Measurements from ENCODE around the gene CNPY4.

GRCh38 chr7:100098913-100099312 lies 20.5 kb upstream of the CNPY4 start:
- TF ChIP-seq GABPA (IDR thresholded peaks at IDR 0.05; ENCODE audit: low read depth) (no peak), POLR2AphosphoS5 (IDR thresholded peaks at IDR 0.05; ENCODE audit: low read depth) (no peak), SPI1 (IDR thresholded peaks at IDR 0.05; ENCODE audit: borderline replicate concordance, low read depth) (no peak)
- TF ChIP-seq, protein P1, sequence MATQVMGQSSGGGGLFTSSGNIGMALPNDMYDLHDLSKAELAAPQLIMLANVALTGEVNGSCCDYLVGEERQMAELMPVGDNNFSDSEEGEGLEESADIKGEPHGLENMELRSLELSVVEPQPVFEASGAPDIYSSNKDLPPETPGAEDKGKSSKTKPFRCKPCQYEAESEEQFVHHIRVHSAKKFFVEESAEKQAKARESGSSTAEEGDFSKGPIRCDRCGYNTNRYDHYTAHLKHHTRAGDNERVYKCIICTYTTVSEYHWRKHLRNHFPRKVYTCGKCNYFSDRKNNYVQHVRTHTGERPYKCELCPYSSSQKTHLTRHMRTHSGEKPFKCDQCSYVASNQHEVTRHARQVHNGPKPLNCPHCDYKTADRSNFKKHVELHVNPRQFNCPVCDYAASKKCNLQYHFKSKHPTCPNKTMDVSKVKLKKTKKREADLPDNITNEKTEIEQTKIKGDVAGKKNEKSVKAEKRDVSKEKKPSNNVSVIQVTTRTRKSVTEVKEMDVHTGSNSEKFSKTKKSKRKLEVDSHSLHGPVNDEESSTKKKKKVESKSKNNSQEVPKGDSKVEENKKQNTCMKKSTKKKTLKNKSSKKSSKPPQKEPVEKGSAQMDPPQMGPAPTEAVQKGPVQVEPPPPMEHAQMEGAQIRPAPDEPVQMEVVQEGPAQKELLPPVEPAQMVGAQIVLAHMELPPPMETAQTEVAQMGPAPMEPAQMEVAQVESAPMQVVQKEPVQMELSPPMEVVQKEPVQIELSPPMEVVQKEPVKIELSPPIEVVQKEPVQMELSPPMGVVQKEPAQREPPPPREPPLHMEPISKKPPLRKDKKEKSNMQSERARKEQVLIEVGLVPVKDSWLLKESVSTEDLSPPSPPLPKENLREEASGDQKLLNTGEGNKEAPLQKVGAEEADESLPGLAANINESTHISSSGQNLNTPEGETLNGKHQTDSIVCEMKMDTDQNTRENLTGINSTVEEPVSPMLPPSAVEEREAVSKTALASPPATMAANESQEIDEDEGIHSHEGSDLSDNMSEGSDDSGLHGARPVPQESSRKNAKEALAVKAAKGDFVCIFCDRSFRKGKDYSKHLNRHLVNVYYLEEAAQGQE (IDR thresholded peaks at IDR 0.05; ENCODE audit: insufficient replicate concordance, low read depth) = no peak
- TF ChIP-seq, protein P2, sequence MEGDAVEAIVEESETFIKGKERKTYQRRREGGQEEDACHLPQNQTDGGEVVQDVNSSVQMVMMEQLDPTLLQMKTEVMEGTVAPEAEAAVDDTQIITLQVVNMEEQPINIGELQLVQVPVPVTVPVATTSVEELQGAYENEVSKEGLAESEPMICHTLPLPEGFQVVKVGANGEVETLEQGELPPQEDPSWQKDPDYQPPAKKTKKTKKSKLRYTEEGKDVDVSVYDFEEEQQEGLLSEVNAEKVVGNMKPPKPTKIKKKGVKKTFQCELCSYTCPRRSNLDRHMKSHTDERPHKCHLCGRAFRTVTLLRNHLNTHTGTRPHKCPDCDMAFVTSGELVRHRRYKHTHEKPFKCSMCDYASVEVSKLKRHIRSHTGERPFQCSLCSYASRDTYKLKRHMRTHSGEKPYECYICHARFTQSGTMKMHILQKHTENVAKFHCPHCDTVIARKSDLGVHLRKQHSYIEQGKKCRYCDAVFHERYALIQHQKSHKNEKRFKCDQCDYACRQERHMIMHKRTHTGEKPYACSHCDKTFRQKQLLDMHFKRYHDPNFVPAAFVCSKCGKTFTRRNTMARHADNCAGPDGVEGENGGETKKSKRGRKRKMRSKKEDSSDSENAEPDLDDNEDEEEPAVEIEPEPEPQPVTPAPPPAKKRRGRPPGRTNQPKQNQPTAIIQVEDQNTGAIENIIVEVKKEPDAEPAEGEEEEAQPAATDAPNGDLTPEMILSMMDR (IDR thresholded peaks at IDR 0.05; ENCODE audit: insufficient read depth, low read length) = no peak
